Measurements from ENCODE around the gene AKAP1.
A peak's percentile ranks its signal among the peaks of the same experiment; 100 is the strongest.

The AKAP1 gene

GRCh38 chr17:57124053-57124452 lies 39.0 kb downstream of the AKAP1 start:
- no peak for TF ChIP-seq Cebpa-rat (IDR thresholded peaks at IDR 0.05)
- no peak overlapping the region for H3K4me2 ChIP-seq
- no peaks in the 10 kb centered on the region for H3K9me3 ChIP-seq
- H3K27me3 ChIP-seq, result no peaks in the 10 kb centered on the region
- no peaks in the 10 kb centered on the region for H4K20me1 ChIP-seq
- H3K27ac ChIP-seq, result no peak overlapping the region
- H3K36me3 ChIP-seq, result peaks cover 75% of the 10 kb centered on the region
- no peak overlapping the region for H3K9ac ChIP-seq
- no peak overlapping the region for H3K4me3 ChIP-seq
- H3K4me1 ChIP-seq, result peaks cover 10% of the 10 kb centered on the region

GRCh38 chr17:57125406-57125805 lies 40.4 kb downstream of the AKAP1 start:
- no peak overlapping the region for H3K9ac ChIP-seq
- H4K20me1 ChIP-seq, result no peaks in the 10 kb centered on the region
- no peak for TF ChIP-seq Cebpa-rat (IDR thresholded peaks at IDR 0.05)
- no peak overlapping the region for H3K4me3 ChIP-seq
- H3K27ac ChIP-seq, result no peak overlapping the region
- H3K9me3 ChIP-seq, result no peaks in the 10 kb centered on the region
- H3K4me2 ChIP-seq, result no peak overlapping the region
- H3K36me3 ChIP-seq, result peaks cover 62% of the 10 kb centered on the region
- H3K4me1 ChIP-seq, result peaks cover 15% of the 10 kb centered on the region
- no peaks in the 10 kb centered on the region for H3K27me3 ChIP-seq

GRCh38 chr17:57125866-57126265 lies 40.8 kb downstream of the AKAP1 start:
- H3K9me3 ChIP-seq, result no peaks in the 10 kb centered on the region
- H3K27ac ChIP-seq, result no peak overlapping the region
- no peak overlapping the region for H3K4me3 ChIP-seq
- no peaks in the 10 kb centered on the region for H3K27me3 ChIP-seq
- no peak for TF ChIP-seq Cebpa-rat (IDR thresholded peaks at IDR 0.05)
- H3K4me1 ChIP-seq, result peaks cover 19% of the 10 kb centered on the region
- no peaks in the 10 kb centered on the region for H4K20me1 ChIP-seq
- H3K4me2 ChIP-seq, result no peak overlapping the region
- H3K36me3 ChIP-seq, result peaks cover 57% of the 10 kb centered on the region
- no peak overlapping the region for H3K9ac ChIP-seq

- H3K27me3 ChIP-seq, result no peaks in the 10 kb centered on the region
- H3K27ac ChIP-seq, result no peak overlapping the region
- H3K9ac ChIP-seq, result no peak overlapping the region
- TF ChIP-seq Cebpa-rat (IDR thresholded peaks at IDR 0.05), result no peak
- H3K36me3 ChIP-seq, result peaks cover 7% of the 10 kb centered on the region
- no peaks in the 10 kb centered on the region for H3K9me3 ChIP-seq
- no peaks in the 10 kb centered on the region for H4K20me1 ChIP-seq
- no peak overlapping the region for H3K4me3 ChIP-seq
- peaks cover 53% of the 10 kb centered on the region for H3K4me1 ChIP-seq
- peak overlapping the region; percentile 42; the same call in 1 of the 2 replicates for H3K4me2 ChIP-seq
Measured at GRCh38 chr17:57130708-57131461, 45.8 kb downstream of the AKAP1 start.

- Histone ChIP-seq H3K27me3 (no peaks in the 10 kb centered on the region), H3K4me3 (no peak overlapping the region), H3K4me1 (peaks cover 71% of the 10 kb centered on the region), H3K27ac (peak overlapping the region; percentile 96), H4K20me1 (no peaks in the 10 kb centered on the region), H3K4me2 (peak overlapping the region; percentile 93), H3K36me3 (no peaks in the 10 kb centered on the region), H3K9me3 (no peaks in the 10 kb centered on the region), H3K9ac (no peak overlapping the region)
- TF ChIP-seq Cebpa-rat (IDR thresholded peaks at IDR 0.05), result no peak
Measured at GRCh38 chr17:57132663-57133062, 47.6 kb downstream of the AKAP1 start.

- Histone ChIP-seq H3K36me3 (no peaks in the 10 kb centered on the region), H3K4me1 (peaks cover 75% of the 10 kb centered on the region), H3K4me2 (peak overlapping the region; percentile 93), H3K9ac (peak overlapping the region; percentile 63), H3K9me3 (no peaks in the 10 kb centered on the region), H3K27me3 (no peaks in the 10 kb centered on the region), H3K4me3 (no peak overlapping the region), H4K20me1 (no peaks in the 10 kb centered on the region), H3K27ac (peak overlapping the region; percentile 96)
- TF ChIP-seq Cebpa-rat (IDR thresholded peaks at IDR 0.05), result no peak
Measured at GRCh38 chr17:57133486-57133885, 48.4 kb downstream of the AKAP1 start.

- H3K9ac ChIP-seq, result peak overlapping the region; percentile 87
- H3K27me3 ChIP-seq, result no peaks in the 10 kb centered on the region
- peak overlapping the region; percentile 93 for H3K4me2 ChIP-seq
- no peak for TF ChIP-seq Cebpa-rat (IDR thresholded peaks at IDR 0.05)
- peak overlapping the region; percentile 96 for H3K27ac ChIP-seq
- H3K4me3 ChIP-seq, result peak overlapping the region; percentile 60
- no peaks in the 10 kb centered on the region for H3K9me3 ChIP-seq
- no peaks in the 10 kb centered on the region for H3K36me3 ChIP-seq
- H4K20me1 ChIP-seq, result no peaks in the 10 kb centered on the region
- H3K4me1 ChIP-seq, result peaks cover 84% of the 10 kb centered on the region
Measured at GRCh38 chr17:57135026-57135788, 50.2 kb downstream of the AKAP1 start.

- Histone ChIP-seq H3K4me1 (peaks cover 84% of the 10 kb centered on the region), H3K4me2 (peak overlapping the region; percentile 93), H3K4me3 (peak overlapping the region; percentile 60), H4K20me1 (no peaks in the 10 kb centered on the region), H3K9me3 (no peaks in the 10 kb centered on the region), H3K27ac (peak overlapping the region; percentile 96), H3K27me3 (no peaks in the 10 kb centered on the region), H3K9ac (peak overlapping the region; percentile 87), H3K36me3 (no peaks in the 10 kb centered on the region)
- no peak for TF ChIP-seq Cebpa-rat (IDR thresholded peaks at IDR 0.05)
Measured at GRCh38 chr17:57135789-57136291, 50.8 kb downstream of the AKAP1 start.

- H3K9me3 ChIP-seq, result no peaks in the 10 kb centered on the region
- no peaks in the 10 kb centered on the region for H3K36me3 ChIP-seq
- H3K27me3 ChIP-seq, result no peaks in the 10 kb centered on the region
- peak overlapping the region; percentile 87 for H3K9ac ChIP-seq
- peak overlapping the region; percentile 60 for H3K4me3 ChIP-seq
- H3K27ac ChIP-seq, result peak overlapping the region; percentile 96
- peaks cover 89% of the 10 kb centered on the region for H3K4me1 ChIP-seq
- TF ChIP-seq Cebpa-rat (IDR thresholded peaks at IDR 0.05), result no peak
- peak overlapping the region; percentile 93 for H3K4me2 ChIP-seq
- no peaks in the 10 kb centered on the region for H4K20me1 ChIP-seq
Measured at GRCh38 chr17:57136355-57136754, 51.3 kb downstream of the AKAP1 start.
